H1 (cell line): ENCODE results near the gene OGFR. TPM values are rescaled to one million over a fixed set of nuclear protein-coding genes. Genes with fewer than 3 reads are reported as not detected.

ENCODE experiments used
- SIX5 ChIP-seq: IDR thresholded peaks from 2 replicates; pipeline ENCODE4 v1.6.1; 2011; ENCODE audit warnings: mild to moderate bottlenecking, low read depth, low read length
- polyA plus RNA-seq, 7 experiments: library from polyadenylated mRNA; depleted of rRNA in 3 of 7; stranded (reverse) in 5 of 7; unstranded in 2 of 7; fragments of >200 nt in 5 of 7; fragments of 200-250 nt in 2 of 7; gene quantifications; 1 replicate in 5 of 7; 2 replicates in 1 of 7; 4 replicates in 1 of 7; pipeline versions ENCODE4 v1.2.1 to v1.2.3, GENCODE V29; 2011 to 2013; ENCODE audit warnings: missing spikeins in 2 of 7, mixed read lengths in 2 of 7
- total RNA-seq: library from RNA; stranded (reverse); fragmentation: NEBNext Ultra II Directional; extraction: Animal tissue kit (Norgen Biotek cat#: 25700); gene quantifications from 2 replicates; pipeline ENCODE4 v1.2.1, GENCODE V29; 2021
- TF ChIP-seq, protein P1 (sequence below): fragments of 300-600 bp; sonication (generic); IDR thresholded peaks from 2 replicates; pipeline ENCODE4 v1.7.1; 2012; ENCODE audit warnings: low read length, moderate library complexity, mild to moderate bottlenecking, inconsistent platforms; ENCODE audit not compliant: insufficient replicate concordance

The OGFR gene
- total and polyA plus RNA-seq, 2 of the 8 experiments (the other 6 are each of a cell fraction or from before 2014, with no cell fraction given) = 13.9 to 25.1 TPM

DNA sequence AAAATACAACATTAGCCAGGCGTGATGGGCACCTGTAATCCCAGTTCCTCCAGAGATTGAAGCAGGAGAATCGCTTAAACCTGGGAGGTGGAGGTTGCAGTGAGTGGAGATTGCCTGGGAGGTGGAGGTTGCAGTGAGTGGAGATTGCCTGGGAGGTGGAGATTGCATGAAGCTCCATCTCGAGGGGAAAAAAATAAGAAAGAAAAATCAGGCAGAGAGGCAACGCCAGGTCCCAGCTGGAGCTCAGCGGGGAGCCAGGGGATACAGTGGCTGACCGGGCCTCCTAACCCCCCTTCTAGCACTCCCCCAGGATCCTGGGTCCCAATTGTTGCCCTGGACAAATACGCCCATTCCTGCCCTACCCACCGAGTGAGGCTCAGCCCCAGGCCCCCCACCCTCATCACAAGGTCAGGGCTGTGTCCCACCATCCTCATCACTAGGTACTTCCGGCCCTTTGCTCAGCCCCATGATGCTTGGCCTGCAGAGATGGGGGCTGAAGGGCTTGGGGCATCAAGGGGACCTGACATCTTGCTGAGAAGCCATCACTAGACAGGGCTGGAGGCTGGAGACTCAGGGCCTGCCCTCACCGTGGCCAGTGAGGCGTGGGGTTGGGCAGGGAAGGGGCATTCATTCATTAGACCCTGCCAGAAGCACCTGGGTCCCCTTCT is 1.9 kb downstream of the OGFR start (continued):
- TF ChIP-seq, protein P1, sequence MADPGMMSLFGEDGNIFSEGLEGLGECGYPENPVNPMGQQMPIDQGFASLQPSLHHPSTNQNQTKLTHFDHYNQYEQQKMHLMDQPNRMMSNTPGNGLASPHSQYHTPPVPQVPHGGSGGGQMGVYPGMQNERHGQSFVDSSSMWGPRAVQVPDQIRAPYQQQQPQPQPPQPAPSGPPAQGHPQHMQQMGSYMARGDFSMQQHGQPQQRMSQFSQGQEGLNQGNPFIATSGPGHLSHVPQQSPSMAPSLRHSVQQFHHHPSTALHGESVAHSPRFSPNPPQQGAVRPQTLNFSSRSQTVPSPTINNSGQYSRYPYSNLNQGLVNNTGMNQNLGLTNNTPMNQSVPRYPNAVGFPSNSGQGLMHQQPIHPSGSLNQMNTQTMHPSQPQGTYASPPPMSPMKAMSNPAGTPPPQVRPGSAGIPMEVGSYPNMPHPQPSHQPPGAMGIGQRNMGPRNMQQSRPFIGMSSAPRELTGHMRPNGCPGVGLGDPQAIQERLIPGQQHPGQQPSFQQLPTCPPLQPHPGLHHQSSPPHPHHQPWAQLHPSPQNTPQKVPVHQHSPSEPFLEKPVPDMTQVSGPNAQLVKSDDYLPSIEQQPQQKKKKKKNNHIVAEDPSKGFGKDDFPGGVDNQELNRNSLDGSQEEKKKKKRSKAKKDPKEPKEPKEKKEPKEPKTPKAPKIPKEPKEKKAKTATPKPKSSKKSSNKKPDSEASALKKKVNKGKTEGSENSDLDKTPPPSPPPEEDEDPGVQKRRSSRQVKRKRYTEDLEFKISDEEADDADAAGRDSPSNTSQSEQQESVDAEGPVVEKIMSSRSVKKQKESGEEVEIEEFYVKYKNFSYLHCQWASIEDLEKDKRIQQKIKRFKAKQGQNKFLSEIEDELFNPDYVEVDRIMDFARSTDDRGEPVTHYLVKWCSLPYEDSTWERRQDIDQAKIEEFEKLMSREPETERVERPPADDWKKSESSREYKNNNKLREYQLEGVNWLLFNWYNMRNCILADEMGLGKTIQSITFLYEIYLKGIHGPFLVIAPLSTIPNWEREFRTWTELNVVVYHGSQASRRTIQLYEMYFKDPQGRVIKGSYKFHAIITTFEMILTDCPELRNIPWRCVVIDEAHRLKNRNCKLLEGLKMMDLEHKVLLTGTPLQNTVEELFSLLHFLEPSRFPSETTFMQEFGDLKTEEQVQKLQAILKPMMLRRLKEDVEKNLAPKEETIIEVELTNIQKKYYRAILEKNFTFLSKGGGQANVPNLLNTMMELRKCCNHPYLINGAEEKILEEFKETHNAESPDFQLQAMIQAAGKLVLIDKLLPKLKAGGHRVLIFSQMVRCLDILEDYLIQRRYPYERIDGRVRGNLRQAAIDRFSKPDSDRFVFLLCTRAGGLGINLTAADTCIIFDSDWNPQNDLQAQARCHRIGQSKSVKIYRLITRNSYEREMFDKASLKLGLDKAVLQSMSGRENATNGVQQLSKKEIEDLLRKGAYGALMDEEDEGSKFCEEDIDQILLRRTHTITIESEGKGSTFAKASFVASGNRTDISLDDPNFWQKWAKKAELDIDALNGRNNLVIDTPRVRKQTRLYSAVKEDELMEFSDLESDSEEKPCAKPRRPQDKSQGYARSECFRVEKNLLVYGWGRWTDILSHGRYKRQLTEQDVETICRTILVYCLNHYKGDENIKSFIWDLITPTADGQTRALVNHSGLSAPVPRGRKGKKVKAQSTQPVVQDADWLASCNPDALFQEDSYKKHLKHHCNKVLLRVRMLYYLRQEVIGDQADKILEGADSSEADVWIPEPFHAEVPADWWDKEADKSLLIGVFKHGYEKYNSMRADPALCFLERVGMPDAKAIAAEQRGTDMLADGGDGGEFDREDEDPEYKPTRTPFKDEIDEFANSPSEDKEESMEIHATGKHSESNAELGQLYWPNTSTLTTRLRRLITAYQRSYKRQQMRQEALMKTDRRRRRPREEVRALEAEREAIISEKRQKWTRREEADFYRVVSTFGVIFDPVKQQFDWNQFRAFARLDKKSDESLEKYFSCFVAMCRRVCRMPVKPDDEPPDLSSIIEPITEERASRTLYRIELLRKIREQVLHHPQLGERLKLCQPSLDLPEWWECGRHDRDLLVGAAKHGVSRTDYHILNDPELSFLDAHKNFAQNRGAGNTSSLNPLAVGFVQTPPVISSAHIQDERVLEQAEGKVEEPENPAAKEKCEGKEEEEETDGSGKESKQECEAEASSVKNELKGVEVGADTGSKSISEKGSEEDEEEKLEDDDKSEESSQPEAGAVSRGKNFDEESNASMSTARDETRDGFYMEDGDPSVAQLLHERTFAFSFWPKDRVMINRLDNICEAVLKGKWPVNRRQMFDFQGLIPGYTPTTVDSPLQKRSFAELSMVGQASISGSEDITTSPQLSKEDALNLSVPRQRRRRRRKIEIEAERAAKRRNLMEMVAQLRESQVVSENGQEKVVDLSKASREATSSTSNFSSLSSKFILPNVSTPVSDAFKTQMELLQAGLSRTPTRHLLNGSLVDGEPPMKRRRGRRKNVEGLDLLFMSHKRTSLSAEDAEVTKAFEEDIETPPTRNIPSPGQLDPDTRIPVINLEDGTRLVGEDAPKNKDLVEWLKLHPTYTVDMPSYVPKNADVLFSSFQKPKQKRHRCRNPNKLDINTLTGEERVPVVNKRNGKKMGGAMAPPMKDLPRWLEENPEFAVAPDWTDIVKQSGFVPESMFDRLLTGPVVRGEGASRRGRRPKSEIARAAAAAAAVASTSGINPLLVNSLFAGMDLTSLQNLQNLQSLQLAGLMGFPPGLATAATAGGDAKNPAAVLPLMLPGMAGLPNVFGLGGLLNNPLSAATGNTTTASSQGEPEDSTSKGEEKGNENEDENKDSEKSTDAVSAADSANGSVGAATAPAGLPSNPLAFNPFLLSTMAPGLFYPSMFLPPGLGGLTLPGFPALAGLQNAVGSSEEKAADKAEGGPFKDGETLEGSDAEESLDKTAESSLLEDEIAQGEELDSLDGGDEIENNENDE = no peak
- no peak for TF ChIP-seq SIX5
